Activated CD8-positive, alpha-beta memory T cell treated with anti-CD3 and anti-CD28 coated beads, Interleukin-2, amount 50 U/mL, for 24 hours (primary cell): ENCODE data around the gene FES.
"Not testable (repeated sequence)": the region's sequence is repeated elsewhere in the genome, so short reads cannot be mapped to it uniquely, and the experiment has no call there.

Source experiments
- DNase-seq: peaks from one replicate; pipeline ENCODE4 v3.0.0-alpha.2; 2020; ENCODE audit errors: extremely low read depth

The FES gene

GRCh38 chr15:90860942-90861675 is 23.2 kb upstream of the FES start:
- DNase-seq: no peak

DNA sequence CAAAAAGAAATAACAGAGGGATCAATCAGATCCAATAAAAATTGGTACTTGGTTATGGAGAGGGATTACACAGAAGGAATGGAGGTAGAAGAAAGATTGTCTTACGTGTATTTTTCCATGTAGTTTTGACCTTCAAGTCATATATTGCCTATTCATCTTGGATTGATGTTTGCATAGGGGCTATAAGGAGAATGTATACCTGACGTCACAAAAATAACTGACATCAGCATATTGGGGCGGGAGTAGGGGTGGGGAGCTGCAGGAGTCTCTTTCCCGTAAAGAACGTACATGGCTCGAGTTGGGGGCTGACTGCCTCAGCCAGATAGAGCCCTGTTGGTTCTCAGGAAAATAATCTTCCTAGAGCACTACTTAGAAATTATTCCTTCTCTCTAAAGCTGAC is 21.8 kb upstream of the FES start:
- no peak for DNase-seq

GRCh38 chr15:90862964-90863778 is 21.1 kb upstream of the FES start:
- no peak for DNase-seq

- DNase-seq: no peak
Measured at GRCh38 chr15:90863987-90864386, 20.3 kb upstream of the FES start.

GRCh38 chr15:90864507-90864906 is 19.8 kb upstream of the FES start:
- DNase-seq: no peak

- DNase-seq: no peak
Measured at GRCh38 chr15:90865702-90866101, 18.6 kb upstream of the FES start.

GRCh38 chr15:90866161-90866715 is 18.1 kb upstream of the FES start:
- DNase-seq: no peak

DNA sequence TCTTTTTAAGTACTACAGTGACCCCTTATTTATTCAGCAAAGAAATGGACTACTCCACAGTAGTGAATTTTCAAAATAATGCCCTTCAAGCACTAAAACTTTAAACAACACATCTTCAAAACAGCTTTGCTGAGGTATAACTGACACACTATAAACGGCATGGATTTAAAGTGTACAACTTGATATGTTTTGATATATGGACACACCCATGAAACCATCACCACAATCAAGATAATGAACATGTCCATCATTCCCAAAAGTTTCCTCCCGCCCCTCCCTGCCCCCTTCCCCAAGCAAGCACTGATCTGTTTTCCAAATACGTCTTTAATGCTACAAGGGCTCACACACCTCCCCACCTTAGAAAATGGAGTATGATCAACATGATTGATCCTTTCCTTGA is 17.5 kb upstream of the FES start:
- DNase-seq: no peak

DNA sequence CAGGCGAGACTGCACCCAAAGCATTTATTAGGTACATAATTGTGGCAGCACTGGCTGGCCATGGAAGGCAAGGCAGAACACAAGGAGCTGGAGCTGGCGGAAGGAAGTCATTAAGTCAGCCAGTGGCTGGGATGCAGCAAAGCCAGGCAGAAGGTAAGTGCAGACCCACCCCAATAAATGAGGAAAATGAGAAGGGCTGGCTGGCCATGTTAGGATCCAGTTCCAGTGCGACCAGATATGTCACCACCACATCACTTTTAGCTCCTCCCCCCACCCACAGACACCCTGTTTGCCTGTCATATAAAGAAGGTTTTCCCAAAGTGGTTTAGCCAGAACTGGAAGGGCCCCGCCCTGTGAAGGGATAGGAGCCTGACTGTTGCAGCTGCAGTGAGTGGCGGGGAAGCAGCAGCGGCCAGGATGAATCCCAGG is 16.0 kb upstream of the FES start, which contains the start of gene FURIN:
FURIN (plus strand) TSS at position 328 of the 429 bp plus-strand sequence. CDS start 7,153 bp downstream, outside the sequence.
- no peak for DNase-seq

DNA sequence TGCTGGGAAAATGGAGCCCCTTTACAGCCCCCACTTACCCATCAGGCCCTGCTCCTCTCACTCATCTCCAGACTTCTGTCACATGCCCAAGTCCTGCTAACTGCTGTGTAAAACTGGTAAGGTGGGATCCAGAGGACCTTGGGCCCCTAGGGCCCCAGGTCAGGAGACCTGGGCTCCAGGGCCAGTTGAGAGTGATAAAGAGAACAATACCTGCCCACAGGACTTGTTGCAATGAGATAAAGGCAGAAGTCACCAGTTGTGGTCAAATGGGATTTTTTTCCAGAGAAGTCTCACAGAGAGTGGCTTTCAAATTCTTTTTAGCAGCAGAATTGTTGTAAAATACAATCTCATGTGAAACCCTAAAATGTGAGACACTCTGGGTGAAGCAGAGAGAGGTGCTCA is 15.2 kb upstream of the FES start:
- DNase-seq: no peak

DNA sequence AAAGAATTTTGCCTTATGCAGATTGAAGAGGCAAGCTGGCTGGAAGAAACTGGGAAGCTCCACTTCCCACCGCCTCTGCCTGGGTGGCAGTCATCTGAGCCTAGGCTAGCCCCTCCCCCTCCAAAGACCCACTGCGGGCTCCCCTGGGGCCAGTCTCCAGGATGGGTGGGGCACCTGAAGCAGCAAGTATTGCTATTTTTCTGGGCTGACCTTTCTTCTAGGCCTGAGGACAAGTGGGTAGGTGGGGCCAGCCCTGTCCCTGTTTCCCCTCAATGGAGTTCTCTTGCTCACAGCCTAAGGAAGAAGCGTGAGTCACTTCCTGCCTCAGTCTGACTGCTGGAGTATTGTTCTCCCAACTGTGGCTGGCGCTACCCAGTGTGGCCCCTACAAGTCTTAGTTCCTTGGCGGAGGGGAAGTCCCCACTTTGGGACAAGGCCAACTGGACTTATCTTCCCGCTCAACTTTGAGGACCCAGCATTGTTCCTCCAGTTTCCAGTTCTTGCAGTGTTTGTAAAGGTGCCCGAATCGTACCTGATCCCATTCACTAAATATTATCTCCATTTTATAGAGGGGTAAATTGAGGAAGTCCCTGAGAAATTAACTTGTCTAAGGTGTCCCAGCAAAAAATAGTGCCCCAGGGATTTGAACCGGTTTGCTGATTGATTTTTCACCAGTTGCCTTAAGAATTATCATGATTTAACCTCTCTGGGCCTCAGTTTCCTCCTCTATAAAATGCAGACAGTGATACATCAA is 14.5 kb upstream of the FES start:
- DNase-seq: no peak

- no peak for DNase-seq
Measured at GRCh38 chr15:90870354-90871138, 13.8 kb upstream of the FES start.

DNA sequence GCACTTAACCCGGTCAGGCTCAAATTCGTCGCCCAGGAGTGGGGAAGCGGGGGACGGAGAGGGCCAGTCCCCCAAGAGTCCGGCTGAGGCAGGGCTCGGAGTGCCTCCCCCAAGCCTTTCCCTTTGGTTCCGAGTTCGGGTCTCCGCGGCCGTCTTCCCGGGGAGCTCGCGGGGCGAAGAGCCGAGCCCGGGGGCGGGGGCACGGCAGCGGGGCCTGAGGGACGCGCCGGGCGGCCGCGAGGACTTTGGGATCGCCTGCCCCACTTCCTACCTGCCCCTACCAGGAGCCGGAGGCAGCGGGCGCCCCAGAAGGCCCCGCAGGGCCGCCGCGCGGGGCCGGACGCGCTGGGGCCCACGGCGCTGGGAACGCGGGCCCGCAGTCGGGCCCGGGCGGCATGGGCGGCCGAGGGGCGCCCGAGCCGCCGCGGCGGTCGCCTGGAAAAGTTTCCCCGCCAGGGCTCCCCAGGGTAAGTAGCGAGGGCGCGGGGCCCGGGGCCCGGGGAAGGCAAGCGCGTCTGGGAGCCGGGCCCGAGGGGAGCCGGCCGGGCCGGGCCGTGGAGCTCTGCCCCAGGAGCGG is 13.1 kb upstream of the FES start:
- no peak for DNase-seq

DNA sequence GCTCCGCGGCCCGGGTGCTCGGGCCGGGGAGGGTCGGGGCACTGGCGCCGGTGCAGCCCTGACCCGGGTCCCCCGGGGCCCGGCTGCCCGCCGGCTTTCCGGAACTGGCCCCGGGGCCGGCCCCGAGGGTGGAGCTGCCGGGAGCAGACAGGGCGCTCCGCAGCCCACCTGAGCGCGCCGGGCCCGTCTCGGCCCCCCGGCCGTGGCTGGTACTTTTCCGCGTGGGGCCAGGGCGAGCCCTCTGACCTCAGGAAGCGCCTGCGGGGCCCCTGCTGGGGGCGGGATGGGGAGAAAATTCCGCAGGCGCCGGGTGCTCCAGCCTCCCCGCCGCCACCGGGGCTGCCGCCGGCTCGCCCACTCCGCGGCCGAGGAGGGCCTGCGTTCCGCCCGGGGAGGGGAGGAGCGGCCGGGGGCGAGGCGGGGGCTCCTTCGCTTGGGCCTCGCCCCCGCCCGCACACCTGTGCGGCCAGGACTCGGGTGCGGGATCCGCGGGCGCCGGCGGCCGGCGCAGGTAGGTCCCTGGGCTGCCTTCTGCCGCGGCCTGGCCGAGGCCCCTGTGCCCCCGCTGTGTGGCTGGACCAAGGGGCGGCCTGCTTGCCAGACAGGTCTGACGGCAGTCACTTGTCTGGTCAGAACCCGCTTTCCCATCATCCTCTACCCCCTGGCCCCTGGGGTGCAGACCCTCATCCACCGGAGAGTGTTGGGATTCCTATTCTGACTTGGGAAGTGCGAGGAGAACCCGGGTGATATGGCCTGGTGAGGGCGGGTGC is 12.4 kb upstream of the FES start:
- no peak for DNase-seq

DNA sequence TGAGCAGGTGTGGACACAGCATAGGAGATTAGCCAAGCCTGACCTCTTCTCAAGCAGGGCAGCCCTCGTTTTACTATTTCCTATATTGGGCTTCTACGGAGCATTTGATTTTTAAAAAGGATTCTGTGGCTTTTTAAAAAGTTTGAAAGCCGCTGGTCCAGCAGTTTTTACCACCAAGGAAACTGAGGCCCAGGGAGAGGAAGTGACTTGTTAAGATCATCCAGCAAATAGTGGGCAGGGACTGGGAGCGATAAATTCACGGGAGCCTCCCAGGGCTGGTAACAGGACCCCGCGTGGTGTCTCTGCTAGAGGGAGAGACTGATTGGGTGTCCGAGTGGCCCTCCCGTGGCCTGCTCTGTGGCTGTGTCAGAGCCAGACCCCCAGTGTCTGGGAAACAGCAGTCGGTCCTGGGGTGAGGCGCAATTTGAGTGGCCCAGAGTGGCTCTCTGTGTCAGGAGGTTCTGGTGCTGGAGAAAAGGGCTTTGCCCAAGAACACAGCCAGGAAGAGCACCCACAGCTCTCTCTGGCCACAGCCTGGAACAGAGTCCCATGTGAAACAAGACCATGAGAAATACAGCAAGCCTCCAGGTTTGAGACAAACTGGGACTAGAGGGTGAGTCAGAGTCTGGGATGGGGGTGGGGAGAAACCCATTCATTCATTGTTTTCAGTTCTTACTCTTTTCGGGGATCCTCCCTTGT is 11.7 kb upstream of the FES start:
- DNase-seq: peak; percentile 42

DNA sequence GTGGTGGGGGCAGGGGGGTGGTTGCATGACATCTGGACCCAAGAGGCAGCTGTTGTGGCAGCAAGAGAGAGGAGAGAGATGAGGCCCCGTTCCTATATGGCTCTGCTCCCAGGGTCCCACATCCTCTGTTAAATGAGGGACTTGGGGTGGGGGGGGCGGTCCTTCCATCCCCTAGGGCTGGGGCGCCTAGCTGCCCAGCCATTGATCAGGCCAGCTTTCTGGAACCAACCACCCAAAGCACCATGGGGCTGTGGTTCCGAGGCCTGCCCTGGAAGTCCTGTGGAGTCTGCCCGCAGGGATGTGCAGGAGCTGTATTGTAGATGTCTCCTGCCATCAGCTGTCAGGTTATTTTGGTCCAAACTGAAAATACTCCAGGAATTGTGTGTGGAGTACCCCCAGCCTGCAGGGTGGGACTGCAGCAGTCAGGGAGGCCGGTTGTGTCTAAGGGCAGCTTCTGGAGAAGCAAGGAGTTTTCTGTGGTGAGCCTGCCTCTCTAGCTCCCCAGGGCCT is 10.8 kb upstream of the FES start:
- no peak for DNase-seq

DNA sequence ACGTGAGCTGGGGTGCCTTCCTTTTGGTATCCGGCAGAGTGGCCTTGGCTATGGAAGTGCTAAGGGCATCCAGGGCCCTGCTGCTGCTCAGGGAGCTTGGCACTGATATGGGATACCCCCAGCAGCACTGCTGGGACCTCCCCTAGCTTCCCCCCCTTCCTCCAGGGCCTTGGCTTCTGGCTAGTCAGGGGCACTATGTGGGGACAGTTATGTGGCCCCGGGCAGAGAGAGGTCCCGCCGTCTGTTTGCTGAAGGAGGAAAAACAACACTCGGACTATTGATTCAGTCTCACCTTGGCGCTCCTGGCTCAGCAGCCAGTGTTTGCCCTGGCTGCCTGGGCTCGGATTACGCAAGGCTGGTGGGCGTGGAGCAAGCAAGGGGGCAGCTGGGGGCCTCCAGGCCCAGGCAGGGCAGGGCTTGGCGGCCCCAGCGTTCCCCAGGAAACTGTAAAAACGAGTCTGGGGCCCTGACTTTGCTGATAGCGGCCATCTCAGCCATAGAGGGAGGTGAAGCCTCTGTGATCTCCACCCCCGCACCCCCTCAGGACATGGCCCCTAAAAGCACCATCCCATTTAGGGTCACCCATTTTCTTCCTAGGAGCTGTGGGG is 10.2 kb upstream of the FES start:
- no peak for DNase-seq

DNA sequence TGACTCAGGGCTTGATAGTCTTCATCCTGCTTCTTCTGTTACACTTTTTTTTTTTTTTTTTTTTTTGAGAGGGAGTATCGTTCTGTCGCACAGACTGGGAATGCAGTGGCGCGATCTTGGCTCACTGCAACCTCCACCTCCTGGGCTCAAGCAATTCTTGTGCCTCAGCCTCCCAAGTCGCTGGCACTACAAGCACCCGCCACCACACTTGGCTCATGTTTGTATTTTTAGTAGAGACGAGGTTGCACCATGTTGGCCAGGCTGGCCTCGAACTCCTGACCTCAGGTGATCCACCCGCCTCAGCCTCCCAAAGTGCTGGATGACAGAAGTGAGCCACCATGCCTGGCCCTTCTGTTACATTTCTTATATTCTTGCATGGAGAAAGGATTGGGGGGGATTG is 9.3 kb upstream of the FES start:
- DNase-seq: not testable (repeated sequence)

DNA sequence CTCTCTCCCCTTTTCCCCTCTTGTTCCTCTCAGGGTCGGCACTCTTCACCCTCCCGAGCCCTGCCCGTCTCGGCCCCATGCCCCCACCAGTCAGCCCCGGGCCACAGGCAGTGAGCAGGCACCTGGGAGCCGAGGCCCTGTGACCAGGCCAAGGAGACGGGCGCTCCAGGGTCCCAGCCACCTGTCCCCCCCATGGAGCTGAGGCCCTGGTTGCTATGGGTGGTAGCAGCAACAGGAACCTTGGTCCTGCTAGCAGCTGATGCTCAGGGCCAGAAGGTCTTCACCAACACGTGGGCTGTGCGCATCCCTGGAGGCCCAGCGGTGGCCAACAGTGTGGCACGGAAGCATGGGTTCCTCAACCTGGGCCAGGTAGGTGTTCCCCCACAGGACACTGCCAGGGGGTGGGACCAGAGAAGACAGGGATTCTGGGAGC is 8.7 kb upstream of the FES start:
- no peak for DNase-seq
